Measurements from ENCODE around the gene MKLN1. TPM values are rescaled to one million over a fixed set of nuclear protein-coding genes. Genes with fewer than 3 reads are reported as not detected.
"Not testable (repeated sequence)": the region's sequence is repeated elsewhere in the genome, so short reads cannot be mapped to it uniquely, and the experiment has no call there.

MKLN1 gene
- total RNA-seq, 1 experiment from 2014 or later: 25.1 TPM

DNA sequence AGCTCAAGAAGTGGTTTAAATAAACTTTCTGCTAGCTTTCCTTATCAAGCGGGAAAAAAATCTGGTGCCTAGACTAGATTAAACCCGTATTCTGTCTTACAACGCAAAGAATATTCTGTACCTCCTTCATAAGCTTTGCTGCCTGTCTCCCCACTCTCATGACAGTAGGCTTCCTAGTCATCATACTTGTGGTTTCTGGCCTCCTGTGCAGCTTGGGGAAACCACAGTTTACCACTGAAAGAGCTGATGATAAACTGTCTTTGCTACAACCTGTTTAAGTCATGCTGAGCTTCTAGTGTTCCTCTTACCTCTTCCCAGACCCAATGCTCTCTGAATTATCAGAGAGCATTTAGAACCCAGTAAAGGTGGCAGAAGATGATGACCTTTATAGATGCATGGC lies 173.7 kb downstream of the MKLN1 start:
- DNase-seq (ENCODE audit: low spot score): peak; percentile 59

DNA sequence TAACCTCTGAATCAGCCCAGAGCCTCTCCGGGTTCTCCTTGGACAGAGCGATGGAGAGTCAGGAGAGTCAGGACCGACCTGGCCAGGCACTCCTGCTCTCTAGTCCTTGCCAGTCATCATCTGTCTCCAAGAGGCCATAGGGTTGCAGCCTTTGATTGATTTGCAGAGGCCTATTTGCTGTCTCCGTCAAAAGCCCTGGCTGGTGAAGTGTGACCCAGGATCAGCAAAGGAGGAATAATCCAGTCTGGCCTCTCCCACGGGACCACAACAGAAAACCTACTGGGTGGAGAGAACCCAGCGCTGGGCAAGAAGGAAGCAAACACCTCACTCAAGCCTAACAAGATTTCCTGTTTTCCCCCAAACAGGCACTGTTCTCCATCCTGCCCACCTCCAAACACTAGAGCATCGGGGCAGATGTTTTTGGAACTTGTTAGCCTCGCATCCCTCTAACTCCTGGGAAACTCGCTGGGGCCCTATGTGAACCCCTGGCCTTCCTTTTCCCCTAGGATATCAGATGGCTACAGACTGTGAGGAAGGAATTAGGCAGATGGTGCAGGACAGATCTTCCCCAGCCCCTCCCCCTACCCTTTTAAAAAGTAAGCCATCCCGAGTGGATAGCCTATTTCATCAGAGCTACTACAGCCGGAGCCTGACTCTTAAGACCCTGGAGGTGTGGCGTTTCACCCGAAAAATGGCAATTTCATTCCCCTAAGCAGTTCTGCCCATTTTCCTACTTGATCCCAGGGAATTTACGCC lies 174.4 kb downstream of the MKLN1 start:
- DNase-seq (ENCODE audit: low spot score): no peak

DNA sequence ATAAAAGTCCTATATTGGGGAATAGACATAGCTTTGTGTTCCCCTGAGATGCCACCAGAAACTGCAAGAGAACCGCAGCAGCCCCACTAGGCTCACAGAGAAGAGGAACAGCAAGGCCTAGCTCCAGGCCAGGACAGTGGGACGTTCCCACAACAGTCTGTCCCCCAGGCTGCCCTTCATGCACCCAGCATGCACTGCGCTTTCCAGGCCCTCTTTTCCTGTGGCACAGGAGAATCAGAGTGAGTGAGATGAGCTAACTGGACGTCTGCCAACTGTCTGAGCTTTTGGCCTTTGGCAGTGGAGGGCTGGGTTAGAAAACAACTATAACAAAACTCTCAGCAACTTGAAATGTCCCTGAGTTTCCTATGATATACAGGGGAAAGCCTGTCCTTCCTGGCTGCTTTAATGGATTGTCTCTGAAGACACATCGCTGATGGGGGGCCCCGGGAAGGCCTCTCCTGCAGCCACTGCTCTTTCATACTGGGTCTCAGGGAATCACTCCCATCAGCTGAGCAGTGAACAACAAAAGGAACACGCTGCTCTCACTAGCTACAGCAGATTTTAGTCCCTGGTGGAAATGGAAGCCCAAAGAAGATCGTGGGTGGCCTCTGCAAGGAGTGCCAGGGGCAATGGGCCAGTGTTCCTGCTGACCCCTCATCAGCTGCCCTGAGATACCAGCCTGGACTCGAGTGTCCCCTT lies 175.3 kb downstream of the MKLN1 start:
- no peak for DNase-seq (ENCODE audit: low spot score)

- DNase-seq (ENCODE audit: low spot score): no peak
Measured at GRCh38 chr7:131503639-131504038, 176.0 kb downstream of the MKLN1 start.

DNA sequence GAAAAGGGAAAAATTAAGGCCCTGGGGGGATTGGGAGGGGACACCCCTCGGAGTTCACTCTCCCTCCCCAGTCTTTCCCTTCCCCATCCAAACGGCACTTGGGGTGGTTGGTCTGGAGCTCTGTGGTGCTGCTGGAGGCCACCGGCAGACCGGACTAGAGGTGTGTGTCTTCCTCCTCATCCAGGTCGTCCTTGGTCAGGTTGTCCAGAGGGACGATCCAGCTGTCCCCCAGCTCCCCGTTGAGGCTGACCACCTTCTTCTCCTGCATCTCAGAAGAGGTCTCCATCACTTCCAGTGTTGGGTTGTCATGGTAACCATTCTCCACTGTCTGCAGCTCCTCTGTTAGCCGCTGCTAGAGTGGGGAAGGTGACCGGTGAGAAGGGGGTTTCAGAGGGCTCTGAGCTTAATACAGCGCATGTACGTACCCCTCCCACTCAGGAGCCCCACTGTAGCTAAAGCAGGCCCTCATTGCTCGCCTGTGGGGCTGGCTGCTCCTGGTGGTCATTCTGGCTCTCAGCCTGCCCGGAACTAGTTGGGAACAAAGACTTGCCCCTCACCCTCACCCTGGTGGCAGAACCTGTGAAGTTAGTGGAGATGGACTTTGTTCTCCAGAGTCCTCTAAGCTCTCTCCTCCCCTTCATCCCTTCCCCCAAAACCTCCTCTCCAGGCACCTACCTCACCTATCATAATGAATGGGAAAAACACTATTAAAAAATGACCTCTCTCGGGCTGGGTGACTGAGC lies 176.7 kb downstream of the MKLN1 start:
- DNase-seq (ENCODE audit: low spot score): no peak

GRCh38 chr7:131505037-131505620 lies 177.5 kb downstream of the MKLN1 start:
- not testable (repeated sequence) for DNase-seq (ENCODE audit: low spot score)

DNA sequence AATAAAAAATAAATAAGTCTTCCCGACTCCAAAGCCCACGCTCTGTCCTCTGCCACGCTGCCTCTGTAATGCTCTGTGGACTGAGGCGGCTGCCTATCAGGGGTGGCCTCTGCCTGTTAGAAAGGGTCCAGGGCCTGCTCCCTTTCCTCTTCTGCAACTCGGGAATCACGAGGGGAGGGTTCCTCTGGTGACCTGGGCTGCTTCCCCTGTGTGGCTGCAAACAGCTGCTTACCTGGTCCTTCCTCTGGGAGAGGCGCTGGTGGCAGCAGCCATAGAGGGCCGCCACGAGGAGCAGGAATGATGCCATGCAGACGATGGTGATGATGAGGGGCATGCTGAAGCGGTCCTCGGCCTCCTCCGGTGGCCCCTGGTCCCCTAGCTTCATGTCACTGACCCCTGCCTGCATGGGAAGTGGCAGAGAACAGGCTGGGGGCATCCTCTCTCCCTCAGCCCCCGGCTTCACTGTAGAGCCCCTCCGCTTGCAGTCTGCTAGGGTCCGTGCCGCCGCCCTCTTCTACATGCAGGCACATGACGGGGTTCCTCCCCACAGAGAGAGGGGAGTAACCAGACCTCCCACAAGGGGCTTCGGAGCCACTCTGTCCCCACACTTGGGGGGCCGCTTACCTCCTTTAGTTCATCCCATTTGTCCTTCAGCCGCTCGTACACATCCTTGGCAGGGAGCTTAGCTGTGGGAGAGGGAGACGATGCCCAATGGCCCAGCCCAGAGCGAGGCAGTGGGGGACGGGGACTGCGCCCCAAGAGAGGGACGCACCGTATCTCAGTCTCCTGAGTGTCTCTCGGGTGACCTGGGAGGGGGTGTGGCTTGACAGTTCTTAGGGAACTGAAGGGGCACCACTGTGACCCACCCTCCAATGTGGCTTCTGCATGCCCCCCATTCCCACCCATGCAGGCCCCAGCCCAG lies 178.2 kb downstream of the MKLN1 start:
- no peak for DNase-seq (ENCODE audit: low spot score)

DNA sequence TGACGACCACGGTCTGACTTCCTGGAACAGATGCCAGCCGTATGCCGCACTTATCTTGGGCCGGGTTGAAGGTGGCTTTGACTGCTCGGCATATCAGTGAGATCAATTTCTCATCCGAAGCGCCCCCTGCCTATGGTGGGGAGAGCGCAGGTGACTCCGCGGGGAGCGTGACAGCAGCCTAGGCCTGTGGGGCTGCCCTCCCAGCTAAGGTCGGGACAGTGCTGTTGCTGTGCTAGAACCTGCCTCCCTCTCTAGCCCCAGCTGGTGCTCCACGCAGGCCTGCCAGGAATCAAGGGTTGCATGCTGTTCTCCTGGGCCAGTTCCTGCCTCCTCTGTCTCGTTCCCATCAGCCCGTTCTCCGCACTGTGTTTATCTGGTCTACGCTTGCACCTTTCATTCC lies 178.9 kb downstream of the MKLN1 start:
- no peak for DNase-seq (ENCODE audit: low spot score)

DNA sequence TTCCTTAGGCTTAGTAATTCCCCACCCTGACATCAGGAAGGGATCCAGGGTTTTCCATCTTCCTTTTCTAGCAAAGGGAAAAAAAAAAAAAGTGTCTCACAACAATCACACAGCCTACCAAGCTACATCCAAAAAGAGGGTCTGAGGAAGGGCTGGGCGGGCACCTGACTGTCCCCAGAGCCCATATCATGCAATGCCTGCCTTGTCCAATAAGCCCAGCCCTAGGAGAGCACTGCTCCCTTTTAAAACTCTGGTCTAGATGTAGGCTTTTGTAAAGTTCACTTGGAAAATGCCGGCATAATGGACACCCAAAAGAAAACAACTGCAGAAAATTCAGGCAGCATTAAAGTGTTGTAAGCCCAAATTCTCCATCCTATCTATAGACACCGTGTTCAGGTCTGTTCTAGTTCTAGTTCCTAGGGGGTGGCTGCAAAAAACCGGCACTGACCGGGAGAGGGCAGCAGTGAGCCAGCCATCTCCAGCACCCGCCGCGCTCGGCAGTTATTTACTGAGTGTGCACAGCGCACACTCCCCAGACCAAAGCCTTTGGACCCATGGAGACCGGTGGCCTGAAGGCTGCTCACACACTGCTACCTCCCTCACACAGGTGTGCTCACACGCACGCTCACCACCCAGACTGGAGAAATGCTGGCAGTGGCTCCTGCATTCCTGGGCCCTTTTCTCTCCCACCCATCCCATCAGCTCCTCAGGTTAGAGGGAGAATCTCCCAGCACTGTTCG lies 180.1 kb downstream of the MKLN1 start:
- peak; percentile 60 for DNase-seq (ENCODE audit: low spot score)

- no peak for DNase-seq (ENCODE audit: low spot score)
Measured at GRCh38 chr7:131508754-131509486, 181.2 kb downstream of the MKLN1 start.

- DNase-seq (ENCODE audit: low spot score): no peak
Measured at GRCh38 chr7:131509781-131510180, 182.1 kb downstream of the MKLN1 start.

GRCh38 chr7:131511071-131511470 lies 183.4 kb downstream of the MKLN1 start:
- no peak for DNase-seq (ENCODE audit: low spot score)

DNA sequence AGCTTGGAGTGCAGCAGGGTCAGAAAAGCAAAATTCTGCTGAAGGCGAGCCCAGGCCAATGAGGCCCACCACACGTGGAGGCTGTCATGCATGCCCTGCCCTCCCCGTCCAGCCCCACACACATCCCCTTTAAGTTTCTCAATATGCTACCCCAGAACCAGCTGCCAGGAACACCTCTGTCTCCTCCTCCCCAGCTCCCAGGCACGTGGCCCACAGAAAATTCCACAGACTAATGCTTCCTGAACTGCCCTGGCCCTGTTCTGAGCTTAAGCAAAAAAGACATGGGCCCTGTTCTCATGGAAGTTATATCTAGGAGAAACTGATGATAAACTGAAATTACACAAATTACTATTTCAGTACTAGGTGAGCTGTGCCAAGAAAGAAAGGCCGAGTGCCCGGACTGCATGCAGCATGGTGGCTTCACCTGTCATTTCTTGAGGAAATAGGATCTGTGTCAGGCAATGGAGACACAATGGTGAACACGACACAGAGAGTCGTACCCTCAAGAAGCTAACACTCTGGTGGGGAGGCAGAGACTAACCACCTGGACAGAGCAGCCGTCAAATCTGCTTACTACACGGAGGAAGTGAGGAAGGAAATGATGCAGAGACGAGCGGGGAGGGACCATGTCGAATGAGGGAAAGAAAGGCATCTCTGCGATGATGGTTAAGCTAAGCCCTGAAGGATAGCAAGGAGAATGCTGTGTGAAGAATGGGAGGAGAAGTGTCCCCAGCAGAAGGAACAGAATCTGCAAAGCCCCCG lies 184.3 kb downstream of the MKLN1 start:
- no peak for DNase-seq (ENCODE audit: low spot score)

- DNase-seq (ENCODE audit: low spot score): peak; percentile 92
Measured at GRCh38 chr7:131513245-131514061, 185.8 kb downstream of the MKLN1 start.

GRCh38 chr7:131515471-131515870 lies 187.8 kb downstream of the MKLN1 start:
- not testable (repeated sequence) for DNase-seq (ENCODE audit: low spot score)

DNA sequence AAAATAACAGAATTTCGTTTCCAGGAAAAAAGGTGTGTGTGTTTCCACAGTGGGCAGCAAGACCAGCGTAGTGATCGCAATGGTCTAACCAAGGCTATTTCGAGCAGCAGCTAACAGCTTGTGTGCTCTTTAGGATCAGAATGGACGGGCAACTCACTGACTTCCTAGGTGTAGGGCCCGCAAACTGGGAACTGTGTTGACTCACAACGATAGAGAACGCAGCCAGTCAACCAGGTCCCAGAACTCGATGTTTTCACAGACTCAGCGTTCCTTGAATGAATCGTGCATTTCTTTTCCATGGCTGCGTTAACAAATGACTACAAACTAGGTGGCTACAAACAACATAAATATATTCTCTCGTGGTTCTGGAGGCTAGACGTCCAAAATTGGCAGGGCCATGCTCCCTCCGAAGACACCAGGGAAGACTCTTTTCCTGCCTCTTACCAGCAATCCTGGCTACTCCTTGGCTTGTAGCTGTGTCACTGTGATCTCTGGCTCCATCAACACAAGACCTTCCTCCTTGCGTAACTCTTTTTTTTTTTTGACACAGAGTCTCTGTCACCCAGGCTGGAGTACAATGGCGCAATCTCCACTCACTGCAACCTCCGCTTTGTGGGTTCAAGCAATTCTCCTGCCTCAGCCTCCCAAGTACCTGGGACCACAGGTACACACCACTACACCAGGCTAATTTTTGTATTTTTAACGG lies 189.7 kb downstream of the MKLN1 start:
- DNase-seq (ENCODE audit: low spot score): no peak

- DNase-seq (ENCODE audit: low spot score): no peak
Measured at GRCh38 chr7:131518626-131519025, 190.9 kb downstream of the MKLN1 start.
